ENCODE data around the gene HSD3B1. TPM values are rescaled to one million over a fixed set of nuclear protein-coding genes. Genes with fewer than 3 reads are reported as not detected.

Gene HSD3B1
- total RNA-seq, 4 donors from 2014 or later = not detected

GRCh38 chr1:119467857-119468668, 38.9 kb upstream of the HSD3B1 start:
- Histone ChIP-seq H3K4me3 (no peak overlapping the region), H3K4me1 (no peaks in the 10 kb centered on the region), H3K27ac (no peak overlapping the region), H3K36me3 (no peaks in the 10 kb centered on the region), H3K27me3 (no peaks in the 10 kb centered on the region), H3K9me3 (no peaks in the 10 kb centered on the region)
- intact Hi-C loops (cut with DNase I; ENCODE audit: low total_unique reads) = no loop called here
- TF ChIP-seq POLR2A (IDR thresholded peaks at IDR 0.05) (no peak), CTCF (IDR thresholded peaks at IDR 0.05) (no peak)
- no peak for DNase-seq

DNA sequence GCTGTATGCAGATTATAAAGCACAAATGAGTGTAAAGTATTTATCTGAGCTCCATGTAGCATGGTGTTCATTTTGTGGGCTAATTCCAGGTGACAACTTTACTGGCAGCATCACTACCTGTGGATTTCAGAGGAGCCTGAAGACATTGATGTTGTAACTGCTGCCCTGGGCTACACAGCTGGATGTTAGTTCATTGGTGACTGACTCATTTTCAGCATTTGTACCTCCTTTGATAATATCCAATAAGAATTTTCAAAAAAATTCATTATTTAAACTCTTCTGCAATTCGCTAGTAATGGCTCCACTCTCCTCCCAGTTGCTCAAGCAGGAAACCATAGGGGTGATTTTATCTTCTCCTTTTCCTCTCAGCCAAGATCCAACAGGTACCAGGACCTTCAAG, 37.3 kb upstream of the HSD3B1 start:
- Histone ChIP-seq H3K36me3 (no peaks in the 10 kb centered on the region), H3K27me3 (no peaks in the 10 kb centered on the region), H3K4me1 (no peaks in the 10 kb centered on the region), H3K4me3 (no peak overlapping the region), H3K9me3 (no peaks in the 10 kb centered on the region), H3K27ac (no peak overlapping the region)
- TF ChIP-seq CTCF (IDR thresholded peaks at IDR 0.05) (no peak), POLR2A (IDR thresholded peaks at IDR 0.05) (no peak)
- DNase-seq = no peak
- intact Hi-C loops (cut with DNase I; ENCODE audit: low total_unique reads) = no loop called here

DNA sequence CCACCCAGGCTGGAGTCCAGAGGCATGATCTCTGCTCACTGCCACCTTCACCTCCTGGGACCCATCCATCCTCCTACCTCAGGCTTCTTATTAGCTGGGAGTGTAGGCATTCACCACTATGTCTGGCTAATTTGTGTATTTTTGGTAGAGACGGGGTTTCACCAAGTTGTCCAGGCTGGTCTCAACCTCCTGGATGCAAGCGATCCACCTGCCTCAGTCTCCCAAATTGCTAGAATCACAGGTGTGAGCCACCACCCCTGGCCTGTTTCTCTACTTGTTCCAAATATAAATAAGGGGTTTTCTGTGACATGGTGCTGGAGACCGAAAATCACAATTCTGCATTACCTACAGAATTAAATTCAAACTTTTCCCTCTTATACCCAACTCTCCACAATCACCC, 36.6 kb upstream of the HSD3B1 start:
- intact Hi-C loops (cut with DNase I; ENCODE audit: low total_unique reads) = no loop called here
- Histone ChIP-seq H3K36me3 (no peaks in the 10 kb centered on the region), H3K4me3 (no peak overlapping the region), H3K9me3 (no peaks in the 10 kb centered on the region), H3K27ac (no peak overlapping the region), H3K27me3 (no peaks in the 10 kb centered on the region), H3K4me1 (no peaks in the 10 kb centered on the region)
- TF ChIP-seq CTCF (IDR thresholded peaks at IDR 0.05) (no peak), POLR2A (IDR thresholded peaks at IDR 0.05) (no peak)
- no peak for DNase-seq

DNA sequence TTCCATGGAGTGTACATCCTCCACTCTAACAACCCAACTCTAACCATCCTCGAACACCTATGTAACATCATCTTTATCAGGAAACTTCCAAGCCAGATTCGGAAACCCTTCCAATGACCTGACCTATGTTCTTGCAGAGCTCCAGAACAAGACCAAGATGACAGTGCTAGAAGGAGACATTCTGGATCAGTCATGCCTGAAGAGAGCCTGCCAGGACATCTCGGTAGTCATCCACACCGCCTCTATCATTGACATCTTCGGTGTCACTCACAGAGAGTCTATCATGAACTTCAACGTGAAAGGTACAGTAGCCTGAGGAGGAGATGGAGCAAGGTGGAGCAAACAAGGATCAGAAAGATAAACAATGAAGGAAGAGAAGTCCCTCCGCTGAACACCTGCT, 36.1 kb upstream of the HSD3B1 start:
- no peaks in the 10 kb centered on the region for H3K4me1 ChIP-seq
- intact Hi-C loops (cut with DNase I; ENCODE audit: low total_unique reads) = no loop called here
- no peaks in the 10 kb centered on the region for H3K9me3 ChIP-seq
- no peak overlapping the region for H3K27ac ChIP-seq
- no peaks in the 10 kb centered on the region for H3K27me3 ChIP-seq
- H3K36me3 ChIP-seq = no peaks in the 10 kb centered on the region
- TF ChIP-seq POLR2A (IDR thresholded peaks at IDR 0.05) = no peak
- no peak for TF ChIP-seq CTCF (IDR thresholded peaks at IDR 0.05)
- no peak for DNase-seq
- no peak overlapping the region for H3K4me3 ChIP-seq

GRCh38 chr1:119471566-119471965, 35.4 kb upstream of the HSD3B1 start:
- Histone ChIP-seq H3K36me3 (no peaks in the 10 kb centered on the region), H3K9me3 (no peaks in the 10 kb centered on the region), H3K4me3 (no peak overlapping the region), H3K27me3 (no peaks in the 10 kb centered on the region), H3K4me1 (no peaks in the 10 kb centered on the region), H3K27ac (no peak overlapping the region)
- intact Hi-C loops (cut with DNase I; ENCODE audit: low total_unique reads) = no loop called here
- TF ChIP-seq POLR2A (IDR thresholded peaks at IDR 0.05) (no peak), CTCF (IDR thresholded peaks at IDR 0.05) (no peak)
- DNase-seq = no peak

All from uterus (tissue), 4 donors.